HG03565 (cell line): ENCODE data around the gene MBD4.
A peak's percentile ranks its signal among the peaks of the same experiment; 100 is the strongest.
"Not testable (repeated sequence)": the region's sequence is repeated elsewhere in the genome, so short reads cannot be mapped to it uniquely, and the experiment has no call there.

Experiments used
- ATAC-seq: cut with Tn5 transposase; IDR thresholded peaks from one replicate; pipeline ENCODE4 v1.9.1; 2021; ENCODE audit warnings: mild to moderate bottlenecking, moderate library complexity; ENCODE audit not compliant: unreplicated experiment

Gene MBD4

GRCh38 chr3:129413238-129413637 lies 26.5 kb downstream of the MBD4 start:
- not testable (repeated sequence) for ATAC-seq

- ATAC-seq: no peak
Measured at GRCh38 chr3:129412542-129413198, 27.1 kb downstream of the MBD4 start.

- no peak for ATAC-seq
Measured at GRCh38 chr3:129410971-129411370, 28.8 kb downstream of the MBD4 start.

GRCh38 chr3:129409541-129409940 lies 30.2 kb downstream of the MBD4 start:
- ATAC-seq: no peak

- ATAC-seq: no peak
Measured at GRCh38 chr3:129404610-129405009, 35.1 kb downstream of the MBD4 start.

- no peak for ATAC-seq
Measured at GRCh38 chr3:129404130-129404529, 35.6 kb downstream of the MBD4 start.

GRCh38 chr3:129403450-129403849 lies 36.3 kb downstream of the MBD4 start:
- ATAC-seq: no peak

- no peak for ATAC-seq
Measured at GRCh38 chr3:129402616-129403015, 37.1 kb downstream of the MBD4 start.

GRCh38 chr3:129402210-129402609 lies 37.5 kb downstream of the MBD4 start:
- ATAC-seq: no peak

- ATAC-seq: no peak
Measured at GRCh38 chr3:129399895-129400357, 39.8 kb downstream of the MBD4 start.

- ATAC-seq: peak; percentile 85
Measured at GRCh38 chr3:129399145-129399894, 40.4 kb downstream of the MBD4 start.

- ATAC-seq: no peak
Measured at GRCh38 chr3:129398803-129399144, 41.0 kb downstream of the MBD4 start.

- not testable (repeated sequence) for ATAC-seq
Measured at GRCh38 chr3:129393760-129394564, 45.8 kb downstream of the MBD4 start.

- ATAC-seq: no peak
Measured at GRCh38 chr3:129393271-129393670, 46.5 kb downstream of the MBD4 start.

- ATAC-seq: not testable (repeated sequence)
Measured at GRCh38 chr3:129392106-129392887, 47.5 kb downstream of the MBD4 start.

GRCh38 chr3:129391583-129391982 lies 48.2 kb downstream of the MBD4 start:
- ATAC-seq: not testable (repeated sequence)

GRCh38 chr3:129389572-129389937 lies 50.2 kb downstream of the MBD4 start:
- no peak for ATAC-seq

- ATAC-seq: not testable (repeated sequence)
Measured at GRCh38 chr3:129388791-129389571, 50.8 kb downstream of the MBD4 start.

GRCh38 chr3:129387487-129387886 lies 52.3 kb downstream of the MBD4 start:
- no peak for ATAC-seq

GRCh38 chr3:129386984-129387383 lies 52.8 kb downstream of the MBD4 start:
- no peak for ATAC-seq
